K562 (cell line): ENCODE results near the gene PRELID1.

Experiments used
- FOXK2 ChIP-seq, 2 experiments: fragments of 450-650 bp; IDR thresholded peaks in 1 of 2; conservative IDR thresholded peaks in 1 of 2; 2 replicates each; pipeline ENCODE4 v1.6.1; 2016; ENCODE audit warnings: low read depth in 2 of 2, mild to moderate bottlenecking in 1 of 2
- SRSF1 ChIP-seq: fragments of 200-400 bp; formaldehyde crosslinking; IDR thresholded peaks from 2 replicates; pipeline ENCODE4 v1.6.1; 2017; ENCODE audit warnings: mild to moderate bottlenecking, low read depth, low read length, moderate library complexity
- ZNF707 ChIP-seq: fragments of 250-450 bp; sonication (Bioruptor Pico); conservative IDR thresholded peaks from 2 replicates; pipeline ENCODE4 v1.8.0; 2022; ENCODE audit warnings: inconsistent platforms, mild to moderate bottlenecking, moderate library complexity
- TF ChIP-seq, protein P1 (sequence below), 2 experiments: fragments of 450-650 bp; IDR thresholded peaks; 2 replicates each; pipeline ENCODE4 v1.6.1; 2018; ENCODE audit warnings: mild to moderate bottlenecking in 2 of 2, low read depth in 1 of 2; ENCODE audit not compliant: partially characterized antibody in 2 of 2

- TF ChIP-seq SRSF1 = no peak
- TF ChIP-seq, protein P1, sequence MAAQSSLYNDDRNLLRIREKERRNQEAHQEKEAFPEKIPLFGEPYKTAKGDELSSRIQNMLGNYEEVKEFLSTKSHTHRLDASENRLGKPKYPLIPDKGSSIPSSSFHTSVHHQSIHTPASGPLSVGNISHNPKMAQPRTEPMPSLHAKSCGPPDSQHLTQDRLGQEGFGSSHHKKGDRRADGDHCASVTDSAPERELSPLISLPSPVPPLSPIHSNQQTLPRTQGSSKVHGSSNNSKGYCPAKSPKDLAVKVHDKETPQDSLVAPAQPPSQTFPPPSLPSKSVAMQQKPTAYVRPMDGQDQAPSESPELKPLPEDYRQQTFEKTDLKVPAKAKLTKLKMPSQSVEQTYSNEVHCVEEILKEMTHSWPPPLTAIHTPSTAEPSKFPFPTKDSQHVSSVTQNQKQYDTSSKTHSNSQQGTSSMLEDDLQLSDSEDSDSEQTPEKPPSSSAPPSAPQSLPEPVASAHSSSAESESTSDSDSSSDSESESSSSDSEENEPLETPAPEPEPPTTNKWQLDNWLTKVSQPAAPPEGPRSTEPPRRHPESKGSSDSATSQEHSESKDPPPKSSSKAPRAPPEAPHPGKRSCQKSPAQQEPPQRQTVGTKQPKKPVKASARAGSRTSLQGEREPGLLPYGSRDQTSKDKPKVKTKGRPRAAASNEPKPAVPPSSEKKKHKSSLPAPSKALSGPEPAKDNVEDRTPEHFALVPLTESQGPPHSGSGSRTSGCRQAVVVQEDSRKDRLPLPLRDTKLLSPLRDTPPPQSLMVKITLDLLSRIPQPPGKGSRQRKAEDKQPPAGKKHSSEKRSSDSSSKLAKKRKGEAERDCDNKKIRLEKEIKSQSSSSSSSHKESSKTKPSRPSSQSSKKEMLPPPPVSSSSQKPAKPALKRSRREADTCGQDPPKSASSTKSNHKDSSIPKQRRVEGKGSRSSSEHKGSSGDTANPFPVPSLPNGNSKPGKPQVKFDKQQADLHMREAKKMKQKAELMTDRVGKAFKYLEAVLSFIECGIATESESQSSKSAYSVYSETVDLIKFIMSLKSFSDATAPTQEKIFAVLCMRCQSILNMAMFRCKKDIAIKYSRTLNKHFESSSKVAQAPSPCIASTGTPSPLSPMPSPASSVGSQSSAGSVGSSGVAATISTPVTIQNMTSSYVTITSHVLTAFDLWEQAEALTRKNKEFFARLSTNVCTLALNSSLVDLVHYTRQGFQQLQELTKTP (IDR thresholded peaks at IDR 0.05; ENCODE audit: low read depth in 1 of 2, partially characterized antibody in 2 of 2) = no peak
- TF ChIP-seq FOXK2 (conservative IDR thresholded peaks at IDR 0.05 in 1 of 2, IDR thresholded peaks at IDR 0.05 in 1 of 2; ENCODE audit: low read depth in 2 of 2) = no peak
- TF ChIP-seq ZNF707 (CRISPR knock-in tag) = no peak
Observed at GRCh38 chr5:177353093-177353492, 49.5 kb downstream of the PRELID1 start.
